ENCODE results near the gene FYN.

The FYN gene

DNA sequence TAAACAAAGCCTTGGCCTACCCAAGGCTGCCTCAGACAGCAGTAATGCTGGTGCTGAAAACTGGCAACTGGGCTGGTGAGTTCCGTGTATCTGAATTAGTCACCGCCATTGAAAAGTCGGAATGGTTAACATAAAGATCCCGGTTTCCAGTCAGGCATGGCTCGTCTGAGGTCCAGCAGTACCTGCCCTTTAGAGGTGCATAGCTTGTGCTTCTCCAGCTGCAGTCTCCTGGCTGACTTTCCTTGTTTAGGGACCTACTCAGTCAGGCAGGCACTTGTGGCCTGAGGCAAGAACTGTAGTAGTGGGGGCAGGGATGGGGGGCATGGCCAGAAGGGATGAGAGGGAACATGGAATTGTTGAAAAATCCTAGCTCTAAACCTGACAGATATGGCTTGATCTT lies 101.6 kb downstream of the FYN start:
- Histone ChIP-seq H3K4me3 (ENCODE audit: insufficient read length, low read depth) (no peak overlapping the region), H3K4me1 (ENCODE audit: insufficient read depth, insufficient read length) (no peaks in the 10 kb centered on the region), H3K36me3 (ENCODE audit: insufficient read depth, insufficient read length, low read length) (no peaks in the 10 kb centered on the region), H3K9ac (ENCODE audit: insufficient read length, low read depth) (no peak overlapping the region), H3K27me3 (ENCODE audit: insufficient read depth, insufficient read length) (no peaks in the 10 kb centered on the region), H3K9me3 (ENCODE audit: insufficient read depth, low read length) (no peaks in the 10 kb centered on the region)
- TF ChIP-seq YY1 (IDR thresholded peaks at IDR 0.05; ENCODE audit: insufficient read depth, insufficient read length): no peak
- no peak for TF ChIP-seq ZNF274 (IDR thresholded peaks at IDR 0.05; ENCODE audit: low read depth, low read length)
- TF ChIP-seq SUZ12 (IDR thresholded peaks at IDR 0.05; ENCODE audit: extremely low read depth, insufficient read depth, insufficient read length): no peak
- no peak for DNase-seq (ENCODE audit: low read depth, low spot score)

DNA sequence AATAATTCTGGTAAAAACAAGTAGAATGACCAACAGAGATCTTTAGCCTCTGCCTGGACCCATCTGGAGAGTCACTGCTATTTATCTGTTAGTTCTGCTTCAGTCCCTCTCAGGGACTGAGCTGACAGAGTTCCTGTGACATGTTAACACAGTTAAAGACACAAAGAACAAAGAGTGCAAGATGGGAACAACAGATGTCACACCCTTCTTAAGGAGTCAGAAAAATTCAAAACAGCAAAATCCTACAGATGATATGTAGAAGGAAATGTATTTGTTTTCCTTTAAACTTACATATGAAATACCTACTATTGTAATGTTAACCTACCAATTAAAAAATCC lies 102.2 kb downstream of the FYN start:
- Histone ChIP-seq H3K4me3 (ENCODE audit: insufficient read length, low read depth) (no peak overlapping the region), H3K4me1 (ENCODE audit: insufficient read depth, insufficient read length) (no peaks in the 10 kb centered on the region), H3K9me3 (ENCODE audit: insufficient read depth, low read length) (no peaks in the 10 kb centered on the region), H3K9ac (ENCODE audit: insufficient read length, low read depth) (no peak overlapping the region), H3K27me3 (ENCODE audit: insufficient read depth, insufficient read length) (no peaks in the 10 kb centered on the region), H3K36me3 (ENCODE audit: insufficient read depth, insufficient read length, low read length) (no peaks in the 10 kb centered on the region)
- TF ChIP-seq ZNF274 (IDR thresholded peaks at IDR 0.05; ENCODE audit: low read depth, low read length): no peak
- TF ChIP-seq YY1 (IDR thresholded peaks at IDR 0.05; ENCODE audit: insufficient read depth, insufficient read length): no peak
- no peak for TF ChIP-seq SUZ12 (IDR thresholded peaks at IDR 0.05; ENCODE audit: extremely low read depth, insufficient read depth, insufficient read length)
- DNase-seq (ENCODE audit: low read depth, low spot score): no peak

DNA sequence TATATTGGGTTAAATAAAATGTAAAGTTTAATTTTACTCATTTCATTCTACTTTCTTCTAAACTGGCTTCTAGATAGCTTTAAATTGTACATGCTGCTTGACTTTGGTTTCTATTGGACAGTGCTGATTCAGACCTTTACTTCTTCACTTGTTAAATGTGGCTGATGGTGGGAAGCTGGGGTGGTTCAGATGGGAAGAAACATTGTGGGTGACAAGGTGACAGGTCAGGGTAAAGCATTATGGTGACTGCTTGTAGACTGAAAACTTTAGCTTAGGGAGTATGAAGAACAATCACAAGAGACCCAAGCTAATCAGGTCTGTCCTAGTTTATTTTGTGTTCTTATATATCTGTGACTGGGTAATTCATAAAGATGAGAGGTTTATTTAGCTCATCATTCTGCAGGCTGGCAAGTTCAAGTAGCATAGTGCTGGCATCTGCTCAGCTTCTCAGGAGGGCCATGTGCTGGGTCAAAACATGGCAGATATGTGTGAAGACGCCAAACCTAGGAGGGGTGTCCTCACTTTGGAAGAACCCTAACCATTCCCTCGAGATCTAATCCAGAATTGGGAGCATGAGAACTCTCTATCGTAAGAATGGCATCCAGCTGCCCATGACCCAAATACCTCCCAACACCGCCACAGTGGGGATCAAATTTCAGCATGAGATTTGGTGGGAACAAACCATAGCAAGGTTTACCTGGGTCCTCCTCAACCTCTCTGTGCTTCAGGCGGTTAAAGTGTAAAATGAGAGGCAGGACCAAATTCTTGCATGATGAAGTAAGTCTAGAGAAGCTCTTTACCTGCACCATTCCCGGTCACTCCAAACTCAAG lies 102.8 kb downstream of the FYN start:
- Histone ChIP-seq H3K36me3 (ENCODE audit: insufficient read depth, insufficient read length, low read length) (no peaks in the 10 kb centered on the region), H3K4me1 (ENCODE audit: insufficient read depth, insufficient read length) (no peaks in the 10 kb centered on the region), H3K27me3 (ENCODE audit: insufficient read depth, insufficient read length) (no peaks in the 10 kb centered on the region), H3K9ac (ENCODE audit: insufficient read length, low read depth) (no peak overlapping the region), H3K4me3 (ENCODE audit: insufficient read length, low read depth) (no peak overlapping the region), H3K9me3 (ENCODE audit: insufficient read depth, low read length) (no peaks in the 10 kb centered on the region)
- no peak for TF ChIP-seq YY1 (IDR thresholded peaks at IDR 0.05; ENCODE audit: insufficient read depth, insufficient read length)
- TF ChIP-seq SUZ12 (IDR thresholded peaks at IDR 0.05; ENCODE audit: extremely low read depth, insufficient read depth, insufficient read length): no peak
- no peak for TF ChIP-seq ZNF274 (IDR thresholded peaks at IDR 0.05; ENCODE audit: low read depth, low read length)
- DNase-seq (ENCODE audit: low read depth, low spot score): no peak

DNA sequence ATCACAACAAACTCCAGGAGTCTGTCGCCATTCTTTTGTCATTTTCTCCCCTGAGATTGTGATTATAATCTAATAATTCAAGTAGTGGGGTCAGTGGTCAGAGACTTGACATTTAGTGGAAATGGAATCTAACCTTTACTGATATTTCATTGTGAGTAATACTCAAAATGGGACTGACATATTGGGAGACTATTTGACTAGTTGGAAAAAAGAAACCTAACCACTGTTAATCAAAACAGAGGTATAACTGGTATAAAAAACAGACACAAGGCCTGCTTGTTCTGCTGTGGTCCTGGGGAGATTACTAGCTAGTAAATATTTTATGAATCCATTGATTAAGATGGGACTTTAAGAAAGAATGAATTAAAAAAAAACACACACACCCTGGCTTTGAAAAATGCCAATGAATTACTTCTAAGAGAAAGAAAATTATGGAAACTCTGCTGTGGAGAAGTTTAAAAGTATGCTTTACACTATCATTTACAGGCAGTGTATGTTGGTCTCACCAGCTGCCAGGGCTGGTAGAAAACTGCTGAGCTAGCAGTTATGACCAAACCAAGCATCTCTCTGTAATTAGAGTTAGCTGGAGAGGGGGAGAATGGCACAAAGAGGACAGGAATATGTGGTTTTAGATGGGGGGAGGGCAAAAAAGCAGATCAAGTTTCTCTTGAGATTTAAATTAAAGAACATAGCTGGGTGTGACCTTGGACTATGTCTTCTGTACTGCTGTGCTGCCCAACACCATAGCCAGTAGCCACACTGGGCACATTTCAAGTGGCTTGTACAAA lies 103.7 kb downstream of the FYN start:
- H3K9ac ChIP-seq (ENCODE audit: insufficient read length, low read depth): no peak overlapping the region
- no peaks in the 10 kb centered on the region for H3K9me3 ChIP-seq (ENCODE audit: insufficient read depth, low read length)
- no peaks in the 10 kb centered on the region for H3K27me3 ChIP-seq (ENCODE audit: insufficient read depth, insufficient read length)
- no peak overlapping the region for H3K4me3 ChIP-seq (ENCODE audit: insufficient read length, low read depth)
- H3K4me1 ChIP-seq (ENCODE audit: insufficient read depth, insufficient read length): no peaks in the 10 kb centered on the region
- H3K36me3 ChIP-seq (ENCODE audit: insufficient read depth, insufficient read length, low read length): no peaks in the 10 kb centered on the region
- TF ChIP-seq ZNF274 (IDR thresholded peaks at IDR 0.05; ENCODE audit: low read depth, low read length) (no peak), SUZ12 (IDR thresholded peaks at IDR 0.05; ENCODE audit: extremely low read depth, insufficient read depth, insufficient read length) (no peak), YY1 (IDR thresholded peaks at IDR 0.05; ENCODE audit: insufficient read depth, insufficient read length) (no peak)
- DNase-seq (ENCODE audit: low read depth, low spot score): no peak

DNA sequence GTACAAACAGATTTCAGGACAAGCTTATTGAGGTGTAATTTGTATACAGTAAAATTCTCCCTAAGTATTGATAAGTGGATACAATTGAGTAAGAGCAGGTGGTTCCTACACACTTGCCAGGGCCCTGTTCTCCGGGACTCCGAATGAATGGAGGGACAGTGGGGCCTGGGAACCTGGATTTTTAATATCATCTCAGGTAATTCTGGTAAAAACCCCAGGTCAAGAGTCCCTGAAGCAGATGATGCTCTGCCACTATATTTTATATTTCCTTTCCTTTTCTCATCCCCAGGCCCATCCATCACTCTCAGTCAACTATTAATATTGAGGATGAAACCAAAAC lies 104.9 kb downstream of the FYN start:
- H3K9ac ChIP-seq (ENCODE audit: insufficient read length, low read depth): no peak overlapping the region
- no peaks in the 10 kb centered on the region for H3K36me3 ChIP-seq (ENCODE audit: insufficient read depth, insufficient read length, low read length)
- no peak overlapping the region for H3K4me3 ChIP-seq (ENCODE audit: insufficient read length, low read depth)
- H3K27me3 ChIP-seq (ENCODE audit: insufficient read depth, insufficient read length): no peaks in the 10 kb centered on the region
- H3K9me3 ChIP-seq (ENCODE audit: insufficient read depth, low read length): no peaks in the 10 kb centered on the region
- TF ChIP-seq ZNF274 (IDR thresholded peaks at IDR 0.05; ENCODE audit: low read depth, low read length) (no peak), SUZ12 (IDR thresholded peaks at IDR 0.05; ENCODE audit: extremely low read depth, insufficient read depth, insufficient read length) (no peak)
- H3K4me1 ChIP-seq (ENCODE audit: insufficient read depth, insufficient read length): no peaks in the 10 kb centered on the region
- no peak for DNase-seq (ENCODE audit: low read depth, low spot score)

DNA sequence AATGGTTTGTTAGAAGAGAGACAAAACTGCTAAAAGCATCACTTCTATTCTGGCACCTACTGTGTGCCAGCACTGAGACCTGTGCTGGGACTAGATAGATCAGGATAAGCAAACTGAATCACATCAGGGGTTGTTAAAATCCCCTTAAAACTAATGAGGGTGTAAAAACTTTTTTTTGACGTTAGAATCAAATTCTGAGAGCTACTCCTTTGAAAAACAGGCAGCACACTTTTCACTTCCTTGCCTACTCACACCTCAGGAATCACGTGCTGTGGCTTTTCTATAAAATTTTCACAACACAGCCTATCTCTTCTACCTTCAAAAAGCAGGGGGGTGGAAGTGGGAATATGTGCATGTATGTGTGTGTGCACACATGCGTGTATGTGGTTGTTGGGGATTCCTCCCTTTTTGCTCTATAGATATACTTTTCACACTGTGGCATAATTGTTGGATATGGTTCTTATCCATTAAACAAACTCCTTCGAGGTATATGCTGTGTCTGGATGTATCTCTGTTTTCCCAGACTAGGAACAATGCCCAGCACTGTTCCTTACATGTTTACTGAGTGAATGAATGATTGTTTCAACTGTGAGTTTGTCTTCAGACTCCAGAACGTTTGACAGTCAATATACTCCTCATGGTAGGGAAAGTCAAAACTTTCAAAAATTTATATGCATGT lies 105.4 kb downstream of the FYN start:
- Histone ChIP-seq H3K4me3 (ENCODE audit: insufficient read length, low read depth) (no peak overlapping the region), H3K27me3 (ENCODE audit: insufficient read depth, insufficient read length) (no peaks in the 10 kb centered on the region), H3K36me3 (ENCODE audit: insufficient read depth, insufficient read length, low read length) (no peaks in the 10 kb centered on the region), H3K9me3 (ENCODE audit: insufficient read depth, low read length) (no peaks in the 10 kb centered on the region), H3K4me1 (ENCODE audit: insufficient read depth, insufficient read length) (no peaks in the 10 kb centered on the region), H3K9ac (ENCODE audit: insufficient read length, low read depth) (no peak overlapping the region)
- TF ChIP-seq YY1 (IDR thresholded peaks at IDR 0.05; ENCODE audit: insufficient read depth, insufficient read length) (no peak), SUZ12 (IDR thresholded peaks at IDR 0.05; ENCODE audit: extremely low read depth, insufficient read depth, insufficient read length) (no peak), ZNF274 (IDR thresholded peaks at IDR 0.05; ENCODE audit: low read depth, low read length) (no peak)
- no peak for DNase-seq (ENCODE audit: low read depth, low spot score)

All from NT2/D1 (cell line).